Fibroblast of the conjunctiva (primary cell): Measurements from ENCODE around the gene C11orf21.

Experiments
- DNase-seq: peaks from one replicate; pipeline ENCODE4 v3.0.0-alpha.2; 2010; ENCODE audit warnings: low read depth

The C11orf21 gene

GRCh38 chr11:2320568-2321310, 19.0 kb upstream of the C11orf21 start:
- no peak for DNase-seq

DNA sequence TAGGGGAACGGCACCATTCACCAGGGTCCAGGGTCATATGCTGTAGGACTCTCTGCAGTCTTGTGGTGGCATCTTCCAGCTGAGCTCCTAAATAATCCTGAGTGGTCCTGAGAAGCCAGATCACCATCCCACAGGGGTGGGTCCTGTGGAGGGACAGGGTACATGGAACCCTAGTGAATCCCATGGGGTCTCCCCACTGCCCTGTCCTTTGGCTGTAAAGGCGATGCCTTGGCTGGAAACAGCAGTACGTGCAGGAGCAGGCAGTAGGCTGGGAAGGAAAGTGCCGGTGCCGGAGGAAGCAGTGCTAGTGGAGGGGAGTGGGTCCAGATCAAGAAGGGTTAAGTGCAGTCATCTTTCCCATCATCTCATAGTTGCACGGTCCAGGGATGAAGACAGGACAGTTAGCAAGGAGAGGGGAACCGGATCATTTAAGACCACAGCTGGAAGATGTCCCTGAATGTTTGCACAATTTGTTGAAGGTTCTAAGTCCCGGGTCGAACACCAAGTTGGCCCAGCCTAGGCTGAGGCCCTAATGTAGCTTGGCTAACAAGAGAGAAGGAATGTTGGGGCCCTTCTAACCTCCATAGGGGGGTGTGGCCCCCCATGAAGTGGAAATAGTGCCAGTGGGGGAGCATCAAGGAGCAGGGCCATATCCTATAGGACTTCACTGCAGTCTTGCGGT, 18.2 kb upstream of the C11orf21 start:
- no peak for DNase-seq

- no peak for DNase-seq
These were observed 17.0 kb upstream of the C11orf21 start for GRCh38 chr11:2318707-2319106.

DNA sequence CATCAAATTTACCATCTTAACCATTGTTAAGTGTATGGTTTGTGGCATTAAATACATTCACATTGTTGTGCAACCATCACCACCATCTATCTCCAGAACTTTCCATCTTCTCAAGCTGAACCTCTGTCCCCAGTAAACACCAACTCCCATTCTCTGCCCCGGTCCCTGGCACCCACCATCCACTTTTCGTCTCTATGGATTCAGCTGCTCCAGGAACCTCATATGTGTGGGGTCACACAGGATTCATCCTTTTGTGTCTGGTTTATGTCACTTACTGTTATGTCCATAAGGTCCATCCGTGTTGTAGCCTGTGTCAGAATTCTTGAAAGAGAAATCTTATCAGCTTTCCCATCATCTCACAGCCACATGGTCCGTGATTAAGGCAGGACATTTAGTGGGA, 16.4 kb upstream of the C11orf21 start:
- no peak for DNase-seq

DNA sequence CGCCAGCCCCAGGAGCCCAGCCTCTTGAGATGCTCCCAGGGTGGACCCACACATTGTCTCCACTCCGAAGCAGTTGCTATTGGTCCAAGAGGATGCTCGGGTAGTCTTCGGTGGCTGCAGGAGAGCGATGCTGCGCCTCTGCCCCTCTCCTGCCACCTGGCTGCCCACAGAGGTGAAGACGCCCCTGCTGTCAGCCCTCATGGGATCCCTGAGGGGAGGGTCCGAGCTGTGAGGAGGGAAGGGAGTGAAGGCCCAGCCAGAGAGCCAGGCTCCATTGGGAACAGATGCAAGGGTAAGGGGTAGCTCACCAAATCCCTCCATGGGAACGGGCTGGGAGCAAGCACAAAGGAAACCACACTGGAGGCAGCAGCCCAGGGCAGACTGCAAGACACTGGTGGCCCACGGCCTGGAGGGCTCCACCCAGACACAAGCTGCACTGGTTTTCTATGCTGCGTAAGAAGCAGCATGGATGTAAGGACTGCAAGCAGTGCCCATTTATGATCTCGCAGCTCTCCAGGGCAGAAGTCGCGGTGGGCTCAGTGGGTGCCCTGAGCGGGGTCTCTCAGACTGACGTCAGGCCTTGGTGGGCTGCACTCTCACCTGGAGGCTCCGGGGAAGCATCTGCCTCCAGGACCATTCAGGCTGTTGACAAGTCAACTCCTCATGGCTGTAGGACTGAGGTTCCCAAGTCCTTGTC, 15.8 kb upstream of the C11orf21 start:
- DNase-seq: no peak

DNA sequence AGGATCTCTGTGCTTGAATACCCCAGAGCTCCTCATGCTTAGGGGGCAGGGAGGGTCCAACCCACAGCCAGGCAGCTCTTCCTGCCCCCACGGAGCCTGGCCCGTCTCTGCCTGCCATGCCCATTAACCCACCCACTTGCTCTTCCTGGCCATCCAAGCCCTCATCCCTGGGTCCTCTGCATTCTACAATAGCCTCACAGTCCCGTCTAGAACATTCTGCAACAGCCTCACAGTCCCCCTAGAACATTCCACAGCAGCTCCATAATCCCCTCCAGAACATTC, 15.2 kb upstream of the C11orf21 start:
- DNase-seq: no peak

DNA sequence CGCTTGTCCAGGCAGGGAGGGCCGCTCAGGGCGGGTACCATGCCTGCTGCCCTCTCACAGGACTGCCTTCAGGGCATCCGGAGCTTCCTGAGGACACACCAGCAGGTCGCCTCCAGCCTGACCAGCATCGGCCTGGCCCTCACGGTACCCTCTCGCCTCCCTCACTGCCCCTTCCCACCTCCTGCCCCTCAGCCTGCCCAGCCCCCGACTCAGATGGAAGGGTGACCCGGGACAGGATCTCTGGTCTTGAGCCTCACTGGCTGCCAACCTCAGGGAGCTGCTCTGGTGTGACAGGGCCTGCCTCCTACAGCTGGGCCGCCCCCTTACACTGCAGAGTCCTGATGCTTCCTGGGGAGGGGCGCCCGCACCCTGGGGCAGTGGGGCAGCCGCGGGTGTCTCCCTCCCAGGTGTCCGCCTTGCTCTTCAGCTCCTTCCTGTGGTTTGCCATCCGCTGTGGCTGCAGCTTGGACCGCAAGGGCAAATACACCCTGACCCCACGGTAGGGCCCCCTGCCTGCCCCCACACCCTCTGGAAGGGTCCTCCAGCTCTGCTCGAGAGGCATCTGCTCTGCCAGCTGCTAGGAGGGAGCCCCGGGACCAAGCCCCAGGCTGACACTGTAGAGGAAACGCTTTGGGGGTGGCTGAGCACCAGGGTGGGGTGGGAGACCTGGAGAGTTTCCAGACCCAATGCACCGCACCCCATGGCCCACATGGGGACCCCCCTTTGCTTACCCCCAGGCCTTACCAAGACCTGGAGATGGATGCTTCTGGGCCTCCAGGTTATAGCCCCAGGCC, 14.6 kb upstream of the C11orf21 start:
- DNase-seq: no peak

DNA sequence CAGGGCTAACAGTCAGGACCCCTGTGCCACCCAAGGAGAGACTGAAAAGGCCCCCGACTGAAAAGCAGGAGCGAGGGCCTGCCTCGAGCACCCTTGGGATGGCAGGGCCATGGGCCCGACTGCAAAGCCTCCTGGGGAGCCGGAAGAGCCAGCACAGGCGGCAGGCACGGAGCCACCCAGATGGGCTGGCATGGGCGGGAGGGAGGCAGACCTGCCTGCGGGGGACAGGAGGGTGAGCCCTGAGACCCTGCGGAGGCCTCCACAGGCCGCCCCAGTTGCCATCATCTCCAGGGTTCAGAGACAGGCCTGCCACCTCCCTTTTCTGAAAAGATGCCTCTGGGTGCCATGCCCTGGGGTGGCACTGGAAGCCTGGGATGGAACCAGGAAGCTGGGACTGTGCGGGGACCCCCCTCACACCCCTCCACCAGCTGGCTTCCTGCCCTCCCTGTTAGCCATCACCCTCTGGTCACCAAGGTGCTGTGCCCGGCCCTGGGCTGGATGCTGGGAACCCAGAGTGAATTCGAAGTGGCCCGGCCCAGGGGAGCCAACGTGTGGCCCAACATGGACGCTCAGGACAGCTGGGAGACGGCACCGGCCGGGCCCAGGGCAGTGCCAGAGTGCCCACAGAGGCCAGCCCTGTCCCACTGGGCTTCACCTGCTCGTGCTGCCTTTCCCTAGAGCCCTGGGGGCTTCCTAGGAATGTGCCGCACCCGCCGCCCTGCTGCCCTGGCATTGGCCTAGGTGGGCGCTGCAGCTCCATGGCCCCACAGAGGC, 13.9 kb upstream of the C11orf21 start:
- no peak for DNase-seq

- peak; percentile 90 for DNase-seq
These were observed 13.0 kb upstream of the C11orf21 start for GRCh38 chr11:2314525-2315394.

- no peak for DNase-seq
These were observed 12.4 kb upstream of the C11orf21 start for GRCh38 chr11:2314136-2314524.

GRCh38 chr11:2313051-2313951, 11.6 kb upstream of the C11orf21 start:
- no peak for DNase-seq

DNA sequence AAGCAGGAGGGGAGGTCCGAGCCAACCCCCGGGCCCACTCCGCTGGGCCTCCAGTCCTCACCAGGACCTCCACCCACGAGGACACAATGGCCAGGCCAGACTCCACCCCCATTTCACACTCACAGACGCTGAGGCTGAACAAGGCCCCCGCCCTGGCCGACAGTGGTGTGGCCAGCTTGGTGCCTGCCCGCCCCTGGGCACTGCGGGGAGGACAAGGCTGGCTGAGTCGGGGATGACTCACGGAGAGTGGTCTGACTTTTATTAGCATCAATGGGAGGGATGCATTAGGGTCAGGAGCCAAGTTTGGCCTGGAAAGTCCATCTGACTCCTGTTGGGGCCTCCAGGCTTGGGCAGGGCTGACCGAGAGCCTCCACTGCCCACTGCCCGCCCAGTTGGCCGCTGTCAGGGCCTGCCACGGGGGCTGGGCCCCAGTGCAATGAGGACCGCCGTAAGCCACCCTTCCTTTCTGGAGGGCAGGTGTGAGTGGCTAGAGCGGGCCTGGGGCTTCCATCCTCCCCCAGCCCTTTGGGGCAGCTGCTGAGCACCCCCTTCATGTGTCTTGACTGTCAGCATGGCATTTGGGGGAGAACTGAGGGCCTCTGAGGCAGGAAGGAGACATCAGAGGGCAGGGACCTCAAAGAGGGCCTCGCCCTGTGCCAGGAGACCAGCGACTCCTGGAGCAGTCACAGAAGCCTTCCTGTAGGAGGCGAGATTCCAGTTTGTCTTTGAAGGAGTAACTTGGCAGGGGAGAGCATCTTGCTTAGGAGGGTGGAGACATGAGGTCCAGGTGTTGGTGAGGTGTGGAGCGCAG, 10.7 kb upstream of the C11orf21 start:
- DNase-seq: peak; percentile 75

- DNase-seq: no peak
These were observed 9.8 kb upstream of the C11orf21 start for GRCh38 chr11:2311353-2312133.

DNA sequence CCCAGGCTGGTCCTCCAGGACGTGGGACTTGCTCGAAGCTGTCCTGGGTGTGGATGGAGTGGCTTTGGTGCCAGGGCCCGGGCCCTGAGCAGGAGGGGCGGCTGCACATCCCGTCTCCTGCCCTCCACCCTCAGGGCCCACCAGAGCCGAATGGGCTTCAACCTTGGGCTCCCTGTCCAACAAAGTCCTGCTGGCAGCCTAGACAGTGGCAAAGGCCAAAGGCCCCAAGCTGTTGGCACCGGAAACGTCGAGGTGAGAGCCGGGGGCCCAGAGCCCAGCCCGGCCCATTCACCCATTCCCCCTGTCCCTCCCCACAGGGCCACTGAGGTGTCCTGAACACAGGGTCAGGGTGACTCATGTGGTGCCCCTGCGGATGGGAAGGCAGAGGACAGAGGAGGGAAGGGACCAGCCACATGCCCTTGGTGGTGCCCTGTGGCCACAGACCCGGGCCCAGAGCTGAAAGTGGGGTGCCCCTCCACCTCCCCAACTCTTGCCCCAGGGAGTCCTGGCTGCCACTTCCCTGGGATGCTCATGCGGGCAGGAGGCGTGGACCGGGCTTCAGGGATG, 9.2 kb upstream of the C11orf21 start:
- no peak for DNase-seq

GRCh38 chr11:2310073-2310785, 8.5 kb upstream of the C11orf21 start:
- no peak for DNase-seq

GRCh38 chr11:2309251-2310072, 7.7 kb upstream of the C11orf21 start:
- no peak for DNase-seq
